ENCODE data around the gene ZNF362. TPM values are rescaled to one million over a fixed set of nuclear protein-coding genes. Genes with fewer than 3 reads are reported as not detected.

The ZNF362 gene
- total and polyA plus RNA-seq, 4 donors = 2.3 to 6.3 (median 5.4) TPM

GRCh38 chr1:33321178-33321577 lies 64.9 kb downstream of the ZNF362 start:
- Histone ChIP-seq H3K27ac (ENCODE audit: low read depth in 1 of 2, low read length in 2 of 2) (no peak overlapping the region), H3K9ac (ENCODE audit: low read depth in 1 of 2, low read length in 2 of 2) (no peak overlapping the region), H3K9me3 (ENCODE audit: control insufficient read depth in 4 of 4, low read length in 3 of 4) (no peaks in the 10 kb centered on the region), H3K4me1 (ENCODE audit: control insufficient read depth in 4 of 4, insufficient read depth in 4 of 4, low read length in 3 of 4) (no peaks in the 10 kb centered on the region), H3K36me3 (ENCODE audit: control insufficient read depth in 4 of 4, insufficient read depth in 3 of 4, low read depth in 1 of 4, low read length in 3 of 4) (peaks cover 13 to 36% (median 33%) of the 10 kb centered on the region in 4 donors), H3K4me3 (ENCODE audit: low read depth in 1 of 3, low read length in 3 of 3) (no peak overlapping the region), H3K27me3 (ENCODE audit: control insufficient read depth in 4 of 4, insufficient read depth in 4 of 4, low read length in 3 of 4) (no peaks in the 10 kb centered on the region)
- TF ChIP-seq FOXA1 (IDR thresholded peaks at IDR 0.05) = no peak
- TF ChIP-seq FOXA2 (IDR thresholded peaks at IDR 0.05) = no peak
- no peak for TF ChIP-seq RAD21 (IDR thresholded peaks at IDR 0.05)
- no peak for TF ChIP-seq EGR1 (IDR thresholded peaks at IDR 0.05; ENCODE audit: low read depth in 2 of 2)
- no peak for TF ChIP-seq MAX (IDR thresholded peaks at IDR 0.05)
- TF ChIP-seq SP1 (IDR thresholded peaks at IDR 0.05) = no peak
- no peak for TF ChIP-seq ATF3 (IDR thresholded peaks at IDR 0.05)
- no peak for TF ChIP-seq YY1 (IDR thresholded peaks at IDR 0.05)
- no peak for TF ChIP-seq TAF1 (conservative IDR thresholded peaks at IDR 0.05)
- TF ChIP-seq RXRA (IDR thresholded peaks at IDR 0.05) = no peak
- TF ChIP-seq JUND (IDR thresholded peaks at IDR 0.05) = no peak
- TF ChIP-seq HNF4G (IDR thresholded peaks at IDR 0.05) = no peak
- TF ChIP-seq ZBTB33 (IDR thresholded peaks at IDR 0.05) = no peak
- WGBS = 71% methylated on average over 5 of the region's 5 CpGs
- DNase-seq (ENCODE audit: low spot score) = no peak

- Histone ChIP-seq H3K4me3 (ENCODE audit: low read depth in 1 of 3, low read length in 3 of 3) (no peak overlapping the region), H3K4me1 (ENCODE audit: control insufficient read depth in 4 of 4, insufficient read depth in 4 of 4, low read length in 3 of 4) (peaks cover 0 to under 1% (median 0%) of the 10 kb centered on the region in 4 donors), H3K27ac (ENCODE audit: low read depth in 1 of 2, low read length in 2 of 2) (no peak overlapping the region), H3K9ac (ENCODE audit: low read depth in 1 of 2, low read length in 2 of 2) (no peak overlapping the region), H3K9me3 (ENCODE audit: control insufficient read depth in 4 of 4, low read length in 3 of 4) (no peaks in the 10 kb centered on the region), H3K27me3 (ENCODE audit: control insufficient read depth in 4 of 4, insufficient read depth in 4 of 4, low read length in 3 of 4) (no peaks in the 10 kb centered on the region), H3K36me3 (ENCODE audit: control insufficient read depth in 4 of 4, insufficient read depth in 3 of 4, low read depth in 1 of 4, low read length in 3 of 4) (peaks cover 19 to 43% (median 40%) of the 10 kb centered on the region in 4 donors)
- no peak for DNase-seq (ENCODE audit: low spot score)
- no peak for TF ChIP-seq ZBTB33 (IDR thresholded peaks at IDR 0.05)
- TF ChIP-seq SP1 (IDR thresholded peaks at IDR 0.05) = no peak
- WGBS = 94% methylated on average over 6 of the region's 6 CpGs
Observed at GRCh38 chr1:33322109-33322508, 65.8 kb downstream of the ZNF362 start.

GRCh38 chr1:33322870-33323585 lies 66.7 kb downstream of the ZNF362 start:
- Histone ChIP-seq H3K4me3 (ENCODE audit: low read depth in 1 of 3, low read length in 3 of 3) (no peak overlapping the region), H3K4me1 (ENCODE audit: control insufficient read depth in 4 of 4, insufficient read depth in 4 of 4, low read length in 3 of 4) (peaks cover 3 to 10% (median 4%) of the 10 kb centered on the region in 4 donors), H3K36me3 (ENCODE audit: control insufficient read depth in 4 of 4, insufficient read depth in 3 of 4, low read depth in 1 of 4, low read length in 3 of 4) (peaks cover 22 to 53% (median 47%) of the 10 kb centered on the region in 4 donors), H3K9me3 (ENCODE audit: control insufficient read depth in 4 of 4, low read length in 3 of 4) (no peaks in the 10 kb centered on the region), H3K27ac (ENCODE audit: low read depth in 1 of 2, low read length in 2 of 2) (no peak overlapping the region), H3K27me3 (ENCODE audit: control insufficient read depth in 4 of 4, insufficient read depth in 4 of 4, low read length in 3 of 4) (no peaks in the 10 kb centered on the region), H3K9ac (ENCODE audit: low read depth in 1 of 2, low read length in 2 of 2) (no peak overlapping the region)
- no peak for DNase-seq (ENCODE audit: low spot score)
- TF ChIP-seq YY1 (IDR thresholded peaks at IDR 0.05) = no peak
- TF ChIP-seq MAX (IDR thresholded peaks at IDR 0.05) = no peak
- no peak for TF ChIP-seq ZBTB33 (IDR thresholded peaks at IDR 0.05)
- TF ChIP-seq GABPA (IDR thresholded peaks at IDR 0.05 in 1 of 2, conservative IDR thresholded peaks at IDR 0.05 in 1 of 2) = no peak
- TF ChIP-seq NR2F2 (IDR thresholded peaks at IDR 0.05) = no peak
- TF ChIP-seq EGR1 (IDR thresholded peaks at IDR 0.05; ENCODE audit: low read depth in 2 of 2) = no peak
- TF ChIP-seq TAF1 (conservative IDR thresholded peaks at IDR 0.05) = no peak
- no peak for TF ChIP-seq FOXA2 (IDR thresholded peaks at IDR 0.05)
- 85% methylated on average over 10 of the region's 10 CpGs for WGBS

Data from liver (tissue), 9 donors.